DMS114 treated with DMSO at 0.1 percent for 48 hours (cell line): ENCODE measurements around the gene ATP10B.

ENCODE experiments used
- DNase-seq: peaks from one replicate; lab custom pipeline; 2025; ENCODE audit not compliant: unreplicated experiment; lab: John Stamatoyannopoulos, UW

ATP10B gene

GRCh38 chr5:160573318-160573717 lies 278.7 kb downstream of the ATP10B start:
- no peak for DNase-seq

DNA sequence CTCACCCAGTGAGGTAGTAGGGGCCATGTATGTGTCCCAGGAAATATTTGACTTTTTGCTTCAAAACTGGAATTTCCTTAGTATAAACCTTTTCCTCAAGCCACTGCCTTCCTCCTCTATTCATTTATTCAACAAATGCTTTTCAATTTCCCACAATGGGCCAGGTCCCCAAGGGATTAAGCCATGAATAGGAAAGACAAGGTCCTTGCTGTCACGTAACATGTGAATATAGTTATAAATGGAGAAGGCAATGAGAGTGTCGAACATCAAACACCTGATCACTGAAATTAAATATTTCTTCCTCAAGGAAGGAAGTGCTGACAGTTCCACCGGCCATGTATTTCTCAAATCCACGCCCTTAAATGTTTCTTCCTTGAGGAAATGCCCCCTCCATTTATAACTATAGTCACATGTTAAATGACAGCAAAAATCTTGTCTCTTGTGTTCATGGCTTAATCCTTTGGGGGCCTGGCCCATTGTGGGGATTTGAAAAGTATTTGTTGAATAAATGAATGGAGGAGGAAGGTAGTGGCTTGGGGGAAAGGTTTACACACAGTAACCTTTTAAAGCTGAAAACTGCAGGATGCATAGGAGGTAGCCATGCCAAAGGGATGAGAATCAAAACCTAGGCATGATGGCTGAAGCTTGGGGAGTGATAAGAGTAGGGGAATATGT lies 284.8 kb downstream of the ATP10B start:
- no peak for DNase-seq

DNA sequence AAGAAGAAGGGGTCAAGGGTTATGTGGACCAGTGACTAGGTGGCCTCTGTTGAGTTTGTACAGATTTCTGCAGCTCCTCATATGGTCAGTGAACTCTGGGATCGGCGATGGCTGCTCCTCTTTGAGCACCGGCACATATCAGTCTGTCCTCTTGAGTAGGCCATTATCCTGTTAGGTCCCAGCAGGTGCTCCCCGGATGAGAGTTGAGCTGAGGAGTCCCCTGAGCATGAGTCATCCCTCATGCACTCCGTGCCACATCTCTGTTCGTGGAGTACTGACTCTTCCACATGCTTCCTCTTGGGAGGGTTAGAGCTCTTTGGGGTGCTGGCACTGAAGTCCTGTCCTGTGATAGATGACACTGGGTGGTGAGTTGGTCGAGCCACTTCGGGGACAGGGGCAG lies 286.6 kb downstream of the ATP10B start:
- no peak for DNase-seq

DNA sequence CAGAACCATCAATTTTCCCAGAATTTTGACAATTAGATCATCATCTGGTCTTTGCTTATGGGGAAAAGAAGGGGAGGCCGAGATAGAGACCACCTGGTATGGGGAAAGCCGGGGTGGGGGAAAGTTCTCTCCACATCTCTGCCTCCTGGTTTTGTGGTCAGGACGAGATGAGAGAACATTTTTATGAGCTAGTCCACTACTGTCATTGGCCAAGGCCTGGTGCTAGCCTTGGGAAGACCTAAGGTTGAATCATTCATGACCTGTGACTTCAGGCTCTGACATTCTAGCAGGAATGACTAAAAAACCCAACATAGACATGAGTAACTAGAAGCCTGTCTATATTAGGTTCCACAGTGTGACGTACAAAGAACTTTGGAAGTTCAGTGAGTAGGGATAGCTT lies 295.2 kb downstream of the ATP10B start:
- DNase-seq = no peak

DNA sequence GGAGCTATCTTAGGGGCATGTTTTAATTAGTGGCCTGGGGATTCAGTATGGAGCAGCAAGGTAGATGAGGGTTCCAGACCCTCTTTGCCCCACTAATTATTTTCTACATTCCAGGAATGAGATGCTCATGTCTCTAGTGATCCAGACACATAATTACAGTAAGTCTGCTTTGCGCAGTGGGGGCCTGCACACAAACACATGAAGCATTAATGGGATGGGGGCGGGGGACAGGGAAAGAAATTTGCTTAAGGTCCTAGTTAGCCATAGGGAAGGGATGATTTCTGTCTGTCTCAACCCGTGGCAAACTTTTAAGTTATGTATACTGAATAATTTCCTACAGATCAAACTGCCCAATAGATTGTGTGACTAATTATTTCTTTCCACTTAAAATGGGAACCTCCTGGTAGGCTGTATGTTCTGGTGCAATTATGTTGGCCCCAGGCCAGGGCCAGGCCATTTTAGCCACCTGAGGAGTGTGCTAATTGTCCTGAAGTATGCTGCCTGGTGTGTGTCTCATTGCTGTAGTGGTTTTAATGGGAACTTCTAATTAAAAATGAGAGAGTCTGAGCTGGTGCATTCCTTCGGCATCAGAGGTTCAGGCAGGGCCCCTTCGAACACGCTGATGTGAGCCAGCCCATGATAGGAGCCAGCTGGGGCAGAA lies 295.9 kb downstream of the ATP10B start:
- DNase-seq = no peak

DNA sequence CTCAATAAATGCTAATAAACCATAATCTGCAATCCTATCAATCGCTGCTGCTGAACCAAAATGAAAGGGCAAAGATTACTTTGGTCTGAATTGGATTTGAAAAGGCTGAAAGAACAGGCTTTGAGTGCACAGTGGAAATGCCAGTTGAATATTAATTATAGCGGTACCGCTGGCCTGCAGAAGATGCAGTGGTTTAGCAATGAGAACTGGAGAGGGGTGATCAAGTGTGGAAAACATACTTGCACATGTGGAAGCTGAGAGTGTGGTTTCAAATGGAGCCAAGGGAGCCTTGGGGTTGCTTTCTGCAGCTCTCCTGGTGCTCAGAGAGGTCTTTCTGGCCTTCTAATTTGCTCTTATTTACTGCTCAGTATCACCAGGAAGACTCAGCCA lies 296.4 kb downstream of the ATP10B start:
- no peak for DNase-seq

GRCh38 chr5:160550075-160550474 lies 301.9 kb downstream of the ATP10B start:
- DNase-seq = no peak

DNA sequence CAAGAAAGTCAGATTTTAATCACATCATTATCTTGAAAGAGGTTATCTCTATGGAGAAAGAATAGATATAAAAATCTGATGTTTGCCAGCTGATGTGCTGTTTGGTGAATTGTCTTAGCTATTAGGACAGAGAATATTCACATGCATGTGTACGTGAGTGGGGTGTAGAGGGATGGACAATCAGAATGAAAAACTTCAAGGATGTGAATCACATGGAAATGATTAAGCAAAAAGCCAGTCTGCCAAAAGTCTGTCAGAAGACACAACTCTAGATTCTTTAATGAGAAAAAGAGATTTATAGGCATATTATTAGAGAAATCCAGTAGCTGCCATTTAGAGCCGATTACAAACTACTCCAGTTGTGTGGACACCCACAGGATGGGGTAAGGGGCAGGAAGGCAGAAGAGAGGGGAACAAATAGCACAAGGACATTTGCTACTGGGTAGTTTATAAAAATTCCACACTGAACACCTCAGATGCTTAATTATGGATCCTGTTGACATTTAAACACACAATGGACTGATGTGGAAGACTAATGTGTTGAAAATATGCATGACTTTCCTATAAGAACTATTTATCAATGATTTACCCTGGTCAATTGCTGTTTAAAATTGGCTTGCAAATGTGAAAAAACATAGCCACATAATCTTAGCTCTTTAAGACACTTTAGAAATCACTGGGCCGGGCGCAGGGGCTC lies 302.9 kb downstream of the ATP10B start:
- DNase-seq = no peak

DNA sequence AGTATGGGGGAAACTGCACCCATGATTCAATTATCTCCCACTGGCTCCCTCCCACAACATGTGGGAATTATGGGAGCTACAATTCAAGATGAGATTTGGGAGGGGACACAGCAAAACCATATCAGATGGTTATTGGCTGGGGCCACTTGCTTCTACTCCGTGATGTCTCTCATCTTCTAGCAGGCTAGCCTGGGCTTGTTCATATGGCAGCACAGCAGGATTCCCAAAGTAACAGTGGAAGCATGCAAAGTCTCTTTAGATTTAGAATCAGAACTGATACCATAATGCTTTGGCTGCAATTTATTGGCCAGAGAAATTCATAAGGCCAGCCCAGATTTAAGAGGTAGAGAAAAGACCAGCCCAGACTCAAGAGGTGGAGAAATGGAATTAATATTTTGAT lies 304.1 kb downstream of the ATP10B start:
- DNase-seq = no peak

GRCh38 chr5:160547061-160547460 lies 304.9 kb downstream of the ATP10B start:
- no peak for DNase-seq

DNA sequence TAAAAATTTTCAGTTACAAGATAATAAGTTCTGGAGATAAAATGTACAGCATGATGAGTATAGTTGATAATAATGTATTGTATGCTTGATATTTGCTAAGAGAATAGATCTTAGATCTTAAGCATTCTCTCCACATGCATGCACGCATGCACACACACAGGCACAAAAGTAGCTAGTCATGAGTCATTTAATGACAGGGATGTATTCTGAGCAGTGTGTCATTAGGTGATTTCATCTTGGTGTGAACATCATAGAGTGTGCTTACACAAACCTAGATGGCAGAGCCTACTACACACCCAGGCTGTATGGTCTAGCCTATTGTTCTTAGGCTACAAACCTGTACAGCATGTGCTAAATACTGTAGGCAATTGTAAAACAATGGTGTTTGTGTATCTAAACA lies 306.2 kb downstream of the ATP10B start:
- DNase-seq = no peak

GRCh38 chr5:160543395-160543794 lies 308.6 kb downstream of the ATP10B start:
- no peak for DNase-seq

GRCh38 chr5:160542840-160543239 lies 309.2 kb downstream of the ATP10B start:
- DNase-seq = no peak

DNA sequence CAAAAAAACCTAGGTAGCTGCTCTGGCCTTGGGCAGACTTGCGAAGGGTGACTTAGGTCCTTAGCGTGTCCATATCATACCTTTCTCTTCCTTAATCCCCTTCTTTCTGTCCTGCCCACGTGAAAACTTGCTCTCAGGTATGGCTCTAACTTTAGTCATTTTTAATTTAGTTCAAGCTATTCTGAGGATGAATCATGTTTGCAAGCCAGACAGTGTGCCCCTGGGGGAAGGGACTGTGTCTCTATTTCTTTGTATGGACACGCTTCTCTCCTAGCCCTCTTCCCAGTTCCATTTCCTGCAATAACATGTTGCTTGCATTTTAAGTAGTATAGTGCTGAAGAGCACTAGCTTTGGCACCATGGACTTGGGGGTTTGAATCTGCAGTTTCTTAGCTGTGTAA lies 309.7 kb downstream of the ATP10B start:
- DNase-seq = no peak

GRCh38 chr5:160539431-160539830 lies 312.6 kb downstream of the ATP10B start:
- no peak for DNase-seq

GRCh38 chr5:160537940-160538339 lies 314.1 kb downstream of the ATP10B start:
- no peak for DNase-seq

DNA sequence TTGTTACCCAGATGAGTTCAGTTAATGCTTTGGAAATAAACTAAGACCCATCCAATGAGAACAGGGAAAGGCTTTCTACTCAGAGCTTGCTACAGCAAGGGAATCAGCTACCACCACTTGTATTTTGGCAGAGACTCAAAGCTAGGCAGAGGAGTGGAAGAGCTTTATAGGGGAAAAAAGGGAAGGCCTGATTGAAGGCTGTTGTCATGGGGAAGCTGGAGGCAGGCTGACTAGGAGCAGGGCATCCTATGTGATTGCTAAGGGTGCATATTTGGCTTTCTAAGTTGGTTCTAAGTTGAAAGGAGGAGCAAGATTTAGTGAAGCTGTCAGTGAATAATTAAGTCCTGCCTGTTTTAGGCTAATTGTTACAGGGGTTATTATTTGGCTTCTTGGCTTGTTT lies 314.9 kb downstream of the ATP10B start:
- no peak for DNase-seq

- DNase-seq = no peak
These were observed 317.1 kb downstream of the ATP10B start for GRCh38 chr5:160534914-160535313.

GRCh38 chr5:160534125-160534524 lies 317.9 kb downstream of the ATP10B start:
- DNase-seq = no peak

DNA sequence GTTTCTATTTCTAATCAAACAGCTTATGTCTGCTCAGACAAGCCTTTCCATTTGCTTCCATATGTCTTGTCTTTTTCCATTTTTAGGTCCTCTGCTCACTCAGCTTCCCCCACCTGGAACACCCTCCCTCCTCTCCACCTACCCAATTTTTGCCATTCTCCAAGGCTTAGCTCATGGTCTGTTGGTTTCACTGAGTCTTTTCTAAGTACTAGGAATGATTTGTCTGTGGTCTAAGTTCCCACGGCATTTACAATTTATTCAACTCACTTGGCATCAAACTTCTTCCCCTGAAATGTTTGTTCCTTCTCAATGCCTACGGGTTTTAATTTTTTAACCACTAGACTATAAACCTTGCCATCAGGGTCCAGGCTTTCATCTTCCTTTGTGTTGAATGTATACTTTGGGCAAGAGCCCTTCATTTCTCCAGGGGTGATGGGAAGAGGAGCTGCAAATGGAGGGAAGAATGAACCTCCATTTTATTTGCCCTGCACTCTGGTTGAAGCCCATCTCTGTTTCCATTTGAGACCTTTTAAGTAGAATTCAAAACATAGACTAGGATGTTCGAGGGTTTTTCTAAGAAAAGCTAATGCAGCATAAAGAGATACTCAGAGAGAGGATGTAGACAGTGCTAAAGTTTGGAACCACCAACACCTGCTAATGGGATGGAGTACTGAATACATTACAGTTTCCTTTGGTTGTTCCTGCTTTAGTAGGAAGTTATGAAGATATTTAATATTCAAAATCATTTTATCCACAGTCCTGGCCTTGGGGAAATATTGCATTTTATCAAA lies 326.3 kb downstream of the ATP10B start:
- DNase-seq = no peak

DNA sequence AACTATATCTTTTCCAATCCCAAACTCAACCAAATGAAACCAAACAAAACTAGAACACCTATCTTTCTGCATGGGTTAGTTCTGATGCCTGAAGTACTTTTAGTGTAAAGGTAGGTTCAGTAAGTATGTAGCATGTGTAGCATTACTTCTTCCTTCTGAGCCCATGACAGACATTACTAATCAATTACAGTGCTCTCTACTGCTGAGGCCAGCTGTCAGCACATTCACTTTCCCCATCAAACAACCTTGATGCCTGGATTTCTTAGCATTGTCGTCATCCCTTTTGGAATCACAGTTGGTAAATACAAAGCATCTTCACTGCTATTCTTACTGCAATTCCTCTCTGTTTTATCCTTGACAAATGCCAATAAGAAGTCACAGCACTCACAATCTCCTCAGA lies 327.2 kb downstream of the ATP10B start:
- no peak for DNase-seq
